GM18909 (cell line): ENCODE measurements around the gene ZNF521.
"Not testable (repeated sequence)": the region's sequence is repeated elsewhere in the genome, so short reads cannot be mapped to it uniquely, and the experiment has no call there.

Experiments used
- ATAC-seq: cut with Tn5 transposase; IDR thresholded peaks from one replicate; pipeline ENCODE4 v1.9.1; 2021; ENCODE audit warnings: mild to moderate bottlenecking; ENCODE audit not compliant: unreplicated experiment, poor library complexity

ZNF521 gene

DNA sequence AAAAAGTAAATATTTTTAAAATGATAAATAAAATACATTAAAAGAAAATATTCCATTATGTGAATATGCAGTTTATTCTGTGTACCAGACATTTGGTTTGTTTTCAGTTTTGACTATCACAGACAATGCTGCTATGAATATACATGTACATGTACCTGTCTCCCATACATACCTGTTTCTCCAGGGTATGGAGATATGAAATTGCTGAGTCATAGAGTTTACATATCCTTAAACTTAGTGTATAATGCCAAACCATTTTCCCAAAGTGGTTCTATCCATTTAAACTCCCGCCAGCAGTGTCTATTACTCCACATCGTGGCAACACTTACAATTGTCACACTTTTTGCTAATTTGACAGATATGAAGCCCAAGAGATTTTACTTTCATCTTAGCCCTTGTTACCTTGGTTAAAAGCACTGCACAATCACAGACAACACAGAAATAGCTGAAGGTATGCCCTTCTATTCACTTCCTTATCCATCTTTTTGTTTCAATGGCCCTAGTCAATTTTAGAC, 56.3 kb downstream of the ZNF521 start:
- ATAC-seq, result no peak

DNA sequence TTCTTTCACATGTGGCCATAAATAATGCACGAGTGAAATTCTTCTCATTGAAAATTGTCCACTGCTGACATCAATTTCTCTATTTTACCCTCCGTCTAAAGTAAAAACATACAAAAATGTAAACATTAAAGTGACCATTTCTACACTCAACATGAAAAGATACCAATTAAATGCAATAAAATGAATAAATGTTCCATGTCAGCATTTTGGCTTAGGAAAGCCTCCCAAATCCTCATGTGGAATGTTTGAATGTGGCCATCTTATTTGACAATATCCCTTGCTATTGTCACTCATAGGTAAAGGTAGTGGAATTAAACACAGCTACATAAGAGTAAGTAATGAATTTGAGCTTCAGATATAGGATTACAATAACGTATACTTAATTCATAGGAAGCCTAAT, 60.8 kb downstream of the ZNF521 start:
- no peak for ATAC-seq

DNA sequence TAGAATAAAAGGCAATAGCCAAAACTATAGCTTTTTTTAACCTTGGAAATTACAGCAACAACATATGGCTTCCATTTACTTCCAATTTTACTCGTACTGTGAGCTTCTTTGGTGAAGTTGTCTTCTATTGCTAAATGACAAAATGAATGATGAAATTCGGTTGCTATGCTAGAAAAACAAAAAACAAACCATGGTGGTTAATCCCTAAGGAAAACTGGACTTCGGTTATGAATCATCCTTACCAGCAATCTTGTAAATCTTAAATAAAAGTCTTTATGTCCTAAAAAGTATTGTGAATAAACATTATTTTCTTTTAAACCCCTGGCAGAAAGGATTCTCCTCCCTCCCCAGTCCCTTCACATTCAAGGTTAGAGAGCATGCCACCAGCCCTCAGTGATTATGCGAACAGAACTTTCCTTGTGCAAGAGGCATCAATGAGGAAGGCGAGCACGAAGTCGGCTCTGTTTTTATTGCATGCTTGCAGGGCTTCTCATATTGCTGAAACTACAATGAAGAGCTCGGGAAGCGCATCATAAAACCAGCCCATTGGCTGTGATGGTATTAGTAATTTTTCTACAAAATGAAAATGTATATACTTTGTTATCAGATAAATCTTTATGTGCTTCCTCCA, 62.9 kb downstream of the ZNF521 start:
- ATAC-seq, result no peak

DNA sequence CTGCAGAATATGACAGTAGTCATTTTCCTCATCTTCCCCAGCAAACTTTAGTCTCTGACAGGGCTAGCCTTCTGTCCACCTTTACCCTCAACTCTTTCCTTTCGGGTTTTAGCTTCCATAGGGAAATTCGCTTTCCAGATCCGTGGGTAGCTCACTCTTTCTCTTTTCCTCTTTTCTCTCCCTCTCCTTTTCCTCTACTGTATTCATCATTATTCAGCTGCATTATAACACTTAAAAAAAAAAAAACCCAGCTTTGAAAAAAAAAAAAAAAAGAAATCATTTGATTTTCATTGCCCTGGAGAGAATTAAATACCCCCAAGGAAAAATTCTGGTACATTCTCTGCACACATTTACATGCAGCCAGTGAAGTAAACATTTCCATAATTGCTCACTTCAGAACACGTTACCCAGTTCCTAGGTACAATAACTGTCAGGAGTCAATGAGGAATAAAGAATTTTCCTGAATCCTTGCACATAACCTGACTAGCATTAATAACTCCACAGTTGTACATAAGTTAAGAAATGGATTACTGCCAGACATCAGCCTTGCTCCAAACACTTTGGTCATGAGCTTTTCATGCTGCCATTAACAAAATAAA, 63.5 kb downstream of the ZNF521 start:
- ATAC-seq, result no peak

DNA sequence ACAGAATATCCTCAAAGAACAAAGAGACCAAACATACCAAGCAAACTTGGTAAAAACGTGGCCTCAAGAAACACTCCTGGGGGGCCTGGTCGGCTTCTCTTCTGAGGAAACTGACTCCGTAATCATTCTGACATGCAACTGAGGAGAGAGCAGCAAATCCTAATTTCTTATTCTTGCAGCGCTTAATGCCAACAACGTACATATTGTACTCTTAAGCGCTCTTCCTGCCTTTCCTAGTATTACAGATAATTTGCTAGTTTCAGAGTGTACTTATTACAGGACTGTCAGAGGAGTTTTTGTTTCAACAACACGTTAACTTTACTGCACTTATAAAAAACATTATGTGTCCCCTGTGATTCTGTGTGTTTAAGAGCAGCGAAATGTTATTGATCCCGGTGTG, 64.9 kb downstream of the ZNF521 start:
- ATAC-seq, result no peak

DNA sequence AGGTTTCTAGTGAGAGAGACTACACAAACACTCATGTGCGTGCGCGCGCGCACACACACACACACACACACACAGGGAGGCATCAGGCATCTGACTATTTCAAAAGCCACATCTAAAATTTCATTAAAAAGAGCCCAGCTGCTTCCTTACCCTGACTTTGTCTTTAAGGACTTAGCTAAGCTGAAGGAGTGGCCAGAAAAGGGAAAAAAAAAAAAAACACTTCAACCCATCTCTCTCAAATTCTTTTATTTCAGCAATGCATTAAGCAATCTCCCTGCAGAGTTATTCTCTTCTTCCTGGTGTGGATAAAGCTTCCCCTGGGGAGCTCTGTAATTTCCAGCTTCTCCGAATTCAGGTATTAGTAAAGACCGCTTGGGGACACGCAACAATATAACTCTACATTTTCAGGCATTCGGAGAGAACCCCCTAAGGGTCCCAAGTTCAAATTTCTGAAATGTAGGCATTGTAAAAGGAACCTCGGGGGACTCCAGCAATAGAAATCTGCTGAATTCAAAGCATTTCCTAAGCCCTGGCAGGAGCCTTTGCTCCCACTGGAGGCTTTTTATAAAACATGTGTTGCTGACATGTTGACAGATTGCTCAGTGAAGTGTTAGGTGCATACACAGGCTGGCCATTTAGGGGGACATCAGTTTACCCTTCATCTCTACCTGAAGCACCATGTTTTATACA, 67.0 kb downstream of the ZNF521 start:
- ATAC-seq, result no peak

DNA sequence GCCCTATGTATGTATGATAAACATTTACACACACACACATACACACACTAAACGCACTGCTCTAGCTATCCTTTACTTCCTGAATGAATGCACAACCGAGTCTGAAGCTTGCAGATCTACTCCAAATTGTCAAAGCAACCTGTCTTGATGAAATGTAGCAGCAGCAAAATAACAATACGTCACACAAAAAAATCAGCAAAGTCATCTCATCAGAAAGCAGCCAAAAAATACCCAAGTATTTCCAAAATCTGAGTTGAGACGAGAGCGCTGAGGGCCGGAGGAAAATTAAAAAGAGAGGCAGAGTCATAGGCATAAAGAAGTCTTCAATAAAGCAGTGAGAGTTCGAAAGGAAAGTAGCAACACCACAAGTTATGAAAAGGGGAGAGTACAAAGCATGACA, 67.7 kb downstream of the ZNF521 start:
- ATAC-seq, result no peak

DNA sequence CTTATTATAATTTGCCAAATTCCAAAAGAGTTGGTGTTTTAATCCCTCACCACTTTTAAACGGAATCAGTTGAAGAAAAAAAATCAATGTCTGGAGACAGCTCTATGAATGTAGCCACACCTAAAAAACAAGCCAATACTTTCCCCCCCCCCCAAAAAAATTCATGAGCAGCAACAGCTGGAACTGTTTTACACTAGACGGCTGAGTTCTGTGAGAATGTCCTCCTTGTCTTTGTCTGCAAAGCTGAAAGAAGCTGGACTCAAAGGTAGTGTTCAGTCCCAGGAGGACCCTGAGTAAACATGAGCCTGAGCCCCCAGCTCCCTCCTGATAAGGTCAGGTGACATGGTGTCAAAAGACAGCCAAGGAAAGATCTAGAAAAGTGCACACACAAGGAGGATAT, 68.2 kb downstream of the ZNF521 start:
- ATAC-seq, result no peak

DNA sequence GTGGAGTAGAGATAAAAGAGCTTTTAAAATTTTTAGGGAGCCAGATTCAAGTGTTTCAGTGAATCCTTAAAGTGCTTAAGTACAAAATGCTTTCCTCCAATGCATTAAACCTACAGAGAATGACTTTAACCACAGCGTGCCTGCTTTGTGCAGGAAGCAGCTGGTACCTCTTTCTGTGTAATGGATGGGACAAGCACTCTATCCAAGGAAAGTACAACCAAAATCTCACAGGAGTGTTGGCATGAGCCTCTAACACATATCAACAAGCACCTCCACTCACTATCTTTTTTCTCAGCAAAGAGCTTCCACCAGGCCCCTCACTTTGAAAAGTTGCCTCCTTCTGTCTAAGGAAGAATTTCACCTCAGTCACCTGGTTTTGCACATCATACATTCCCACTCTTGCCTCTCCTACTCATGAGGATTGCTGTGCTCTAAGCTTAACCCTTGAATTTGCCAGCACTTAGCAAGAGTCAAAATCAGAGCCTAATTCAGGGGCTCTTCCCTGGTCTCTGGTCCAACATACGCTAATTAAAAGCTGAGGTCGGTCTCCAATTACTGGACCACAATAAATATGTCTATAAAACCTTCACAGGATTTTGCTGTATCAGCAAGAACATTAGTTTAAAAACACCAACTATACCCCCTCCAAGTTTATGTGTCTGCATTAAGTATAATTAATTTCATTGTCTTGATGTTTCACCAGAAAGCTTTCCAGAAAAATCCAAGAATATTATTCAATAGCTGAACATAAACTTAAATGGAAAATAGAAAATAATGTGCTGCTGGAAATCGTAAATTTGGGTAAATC, 68.9 kb downstream of the ZNF521 start:
- no peak for ATAC-seq

DNA sequence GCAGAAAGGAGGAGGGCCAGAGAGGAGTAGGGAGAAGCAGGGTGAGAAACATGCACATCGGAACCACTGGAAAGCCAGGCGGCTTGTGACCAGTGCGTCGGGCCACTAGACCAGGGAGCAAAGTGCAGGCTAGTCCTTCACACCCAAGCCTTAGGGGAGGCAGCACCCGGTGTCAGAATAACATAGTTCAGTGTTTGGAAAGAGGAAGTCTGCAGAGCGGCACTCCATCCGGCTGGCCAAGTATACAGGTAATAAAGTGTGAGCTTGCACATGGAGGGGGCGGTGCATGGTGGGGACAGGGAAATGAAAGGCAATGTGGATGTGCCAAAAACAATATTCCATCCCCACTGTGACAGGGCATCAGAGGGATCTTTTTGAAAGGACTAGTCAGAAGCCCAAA, 69.7 kb downstream of the ZNF521 start:
- no peak for ATAC-seq

DNA sequence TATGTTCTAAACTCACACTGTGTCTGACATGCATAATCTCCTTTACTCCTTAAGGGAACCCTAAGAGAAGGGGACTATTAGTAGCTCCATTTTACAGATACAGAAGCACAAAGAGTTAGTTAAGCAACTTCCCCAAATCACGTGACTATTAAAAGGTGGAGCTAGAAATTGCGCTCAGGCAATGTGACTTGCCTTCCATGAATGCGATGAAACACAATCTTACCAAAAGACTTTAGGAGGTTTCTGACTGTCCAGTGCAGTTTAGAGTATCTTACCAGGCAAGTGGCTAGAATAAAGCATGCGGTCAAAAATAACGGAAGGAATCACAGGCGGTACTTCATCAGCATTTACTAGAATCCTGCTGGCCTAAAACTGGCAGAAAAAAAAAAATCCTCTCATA, 70.4 kb downstream of the ZNF521 start:
- no peak for ATAC-seq

DNA sequence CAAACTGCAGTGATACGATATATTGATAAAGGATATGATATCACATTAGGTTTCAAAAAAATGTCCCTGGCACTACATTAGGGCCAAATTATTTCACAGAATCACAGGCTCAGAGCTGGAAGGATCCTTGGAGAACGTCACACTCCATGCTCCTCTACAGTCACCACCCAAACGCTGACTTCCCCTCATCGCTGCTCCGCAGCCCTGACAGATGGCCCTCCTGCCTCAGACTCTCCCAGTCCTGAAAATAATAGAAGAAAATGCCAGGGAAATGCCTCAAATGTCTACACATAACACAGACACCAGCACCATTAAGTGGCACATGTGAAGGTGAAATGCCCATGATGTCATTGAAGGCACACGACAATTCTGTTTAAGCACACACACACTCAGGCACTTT, 72.0 kb downstream of the ZNF521 start:
- no peak for ATAC-seq

DNA sequence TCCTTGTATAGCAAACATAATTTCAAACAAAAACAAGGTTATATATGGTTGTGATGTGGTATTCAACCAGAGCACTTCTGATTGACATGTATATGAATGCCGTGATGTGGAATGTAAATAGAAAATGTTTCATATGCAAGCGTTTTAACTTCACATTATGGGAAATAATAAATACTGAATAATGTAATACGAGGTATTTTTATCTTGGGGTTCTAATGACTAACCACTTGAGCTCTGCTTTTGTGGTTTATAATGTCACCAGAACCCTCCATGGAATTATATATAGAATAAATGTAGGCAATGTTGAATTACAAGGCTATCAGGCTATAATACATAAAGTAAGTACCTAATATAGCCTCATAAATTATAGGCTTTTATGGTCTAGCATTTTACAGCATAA, 72.4 kb downstream of the ZNF521 start:
- ATAC-seq, result no peak

DNA sequence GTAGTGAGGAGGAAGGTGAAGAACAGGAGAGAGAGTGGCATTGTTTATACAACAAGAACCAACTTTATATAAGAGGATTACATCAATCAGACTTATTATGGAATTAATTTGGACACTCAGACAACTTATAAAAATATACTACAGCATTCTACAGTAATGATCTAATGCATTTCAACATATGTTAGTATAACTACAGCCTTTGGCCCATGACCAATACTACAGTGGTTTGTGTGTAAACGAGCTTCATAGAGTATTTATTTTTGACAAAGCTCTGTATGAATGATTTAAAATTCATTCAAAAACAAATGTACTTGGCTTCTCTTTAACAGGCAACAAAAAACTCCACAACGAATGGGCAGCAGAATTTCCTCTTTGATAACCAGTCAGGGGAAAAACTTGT, 72.8 kb downstream of the ZNF521 start:
- ATAC-seq, result no peak

DNA sequence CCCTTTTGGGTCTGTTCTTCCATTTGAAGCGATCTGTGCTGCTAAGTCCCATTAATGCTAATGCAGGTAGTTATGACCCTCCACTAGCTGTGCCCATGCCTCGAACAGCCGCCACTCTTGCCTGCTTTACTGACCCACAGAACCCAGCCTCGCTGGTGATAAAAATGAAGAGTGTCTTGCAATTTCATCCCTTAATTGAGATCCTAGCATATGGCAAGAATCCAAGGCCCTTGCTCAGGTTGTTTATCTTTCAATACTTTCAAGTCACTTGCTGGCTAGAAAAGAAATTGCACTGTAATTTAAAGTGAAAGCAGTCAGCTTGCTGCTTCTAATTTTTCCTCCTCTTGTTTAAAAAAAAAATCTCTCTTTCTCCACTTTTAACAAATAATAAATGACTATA, 73.6 kb downstream of the ZNF521 start:
- ATAC-seq, result no peak

DNA sequence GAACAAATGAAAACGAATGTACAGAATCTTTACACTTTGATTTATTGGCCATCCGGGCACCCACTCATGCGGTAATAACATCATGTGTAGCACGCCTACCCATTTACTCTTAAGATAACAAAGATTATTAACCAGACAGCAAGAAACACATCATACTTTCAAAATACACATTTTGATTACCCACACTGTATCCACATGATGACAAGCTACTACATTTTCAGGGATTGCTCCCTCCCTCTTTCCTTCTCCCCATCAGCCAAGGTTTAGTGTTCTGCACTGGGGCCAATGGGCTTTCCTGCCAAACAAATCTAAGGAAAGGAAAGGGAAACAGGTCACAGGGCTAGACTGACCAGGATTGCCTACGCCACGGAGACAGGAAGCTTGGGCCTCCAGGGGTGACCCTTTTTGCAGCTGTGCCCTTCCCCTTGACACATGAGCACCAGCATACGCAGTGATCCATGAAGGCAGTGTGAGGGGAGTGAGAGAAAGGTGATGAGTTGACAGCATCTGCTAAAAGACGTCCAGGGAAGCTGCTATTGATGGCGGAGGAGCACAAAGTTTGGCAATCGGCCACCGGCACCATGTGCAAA, 76.5 kb downstream of the ZNF521 start:
- no peak for ATAC-seq

DNA sequence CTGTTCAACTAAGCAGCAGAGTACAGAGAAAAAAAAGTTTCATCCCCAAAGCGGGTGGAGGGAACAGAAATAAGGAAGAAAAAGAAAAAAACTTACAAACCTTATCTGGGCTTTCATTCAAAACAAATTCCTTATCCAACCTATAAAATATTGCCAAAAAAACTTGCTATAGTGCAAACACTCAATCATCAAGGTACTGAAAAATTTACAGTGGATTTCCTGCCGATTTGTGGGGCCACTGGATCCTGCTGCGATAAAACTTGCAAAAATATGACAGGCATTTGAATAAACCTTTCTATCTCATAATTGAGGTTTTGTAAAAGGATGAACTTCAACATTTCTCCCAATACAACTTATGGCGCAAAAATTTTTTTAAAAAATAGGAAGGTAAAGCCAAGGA, 77.0 kb downstream of the ZNF521 start:
- no peak for ATAC-seq

DNA sequence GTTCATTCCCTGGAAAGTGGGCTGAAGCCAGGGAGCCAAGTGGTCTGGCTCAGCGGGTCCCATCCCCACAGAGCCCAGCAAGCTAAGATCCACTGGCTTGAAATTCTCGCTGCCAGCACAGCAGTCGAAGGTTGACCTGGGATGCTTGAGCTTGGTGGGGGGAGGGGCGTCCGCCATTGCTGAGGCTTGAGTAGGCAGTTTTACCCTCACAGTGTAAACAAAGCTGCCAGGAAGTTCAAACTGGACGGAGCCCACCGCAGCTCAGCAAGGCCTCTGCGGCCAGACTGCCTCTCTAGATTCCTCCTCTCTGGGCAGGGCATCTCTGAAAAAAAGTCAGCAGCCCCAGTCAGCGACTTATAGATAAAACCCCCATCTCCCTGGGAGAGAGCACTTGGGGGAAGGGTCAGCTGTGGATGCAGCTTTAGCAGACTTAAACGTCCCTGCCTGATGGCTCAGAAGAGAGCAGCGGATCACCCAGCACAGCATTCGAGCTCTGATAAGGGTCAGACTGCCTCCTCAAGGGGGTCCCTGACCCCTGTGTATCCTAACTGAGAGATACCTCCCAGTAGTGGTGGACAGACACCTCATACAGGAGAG, 84.9 kb downstream of the ZNF521 start:
- not testable (repeated sequence) for ATAC-seq

DNA sequence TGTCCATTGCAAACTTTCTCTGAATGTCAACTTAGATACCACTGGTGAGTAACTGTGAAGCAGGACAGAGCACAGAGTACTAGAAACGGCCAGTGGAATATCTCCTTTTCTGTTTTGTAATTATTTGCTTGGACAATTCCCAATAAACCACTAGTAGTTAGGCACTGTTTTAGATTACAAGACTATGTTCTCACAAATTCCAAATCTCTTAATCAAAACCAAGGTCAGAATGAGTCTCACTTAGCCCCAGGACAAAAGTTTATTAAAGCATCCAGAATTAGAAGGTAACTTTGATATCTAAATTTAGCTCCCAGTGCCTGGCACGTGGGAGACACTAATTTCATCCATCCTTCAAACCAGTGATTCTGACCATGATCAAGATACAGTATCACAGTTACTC, 89.0 kb downstream of the ZNF521 start:
- no peak for ATAC-seq

DNA sequence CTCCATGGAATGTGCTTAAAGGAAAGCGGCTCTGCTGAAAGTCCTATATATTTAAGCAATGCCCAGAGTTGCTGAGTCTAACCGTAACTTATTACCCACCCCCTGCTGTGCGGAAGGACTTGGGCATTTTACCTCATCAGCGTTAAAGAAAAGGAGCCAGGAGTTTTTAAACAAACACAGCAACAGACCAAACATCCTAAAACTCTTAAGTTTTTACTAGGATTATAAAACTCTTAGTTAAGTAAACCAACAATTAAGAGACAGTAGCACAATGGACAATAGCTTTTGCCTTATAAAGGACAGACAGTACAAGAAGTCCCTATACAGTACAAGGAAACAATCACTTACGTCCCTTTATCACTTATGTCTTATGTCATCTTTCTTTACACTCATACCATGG, 90.2 kb downstream of the ZNF521 start:
- ATAC-seq, result no peak
